HEK293 (cell line): ENCODE results near the gene TST.

ENCODE experiments used
- CTCF ChIA-PET: fragments of 350-600 bp; formaldehyde crosslinking; extraction: SDS; loops from one replicate; lab custom pipeline; 2021; ENCODE audit warnings: antibody characterized with exemption; lab: Yijun Ruan, JAX
- POLR2A ChIA-PET: fragments of 300-600 bp; formaldehyde crosslinking; extraction: SDS; loops from one replicate; lab custom pipeline; 2020; ENCODE audit warnings: antibody characterized with exemption, inconsistent platforms; lab: Yijun Ruan, JAX
- H3K27ac ChIP-seq: fragments of 200-500 bp; sonication (Bioruptor generic); 2 replicates; pipeline ENCODE4 v1.5.1; 2014; ENCODE audit warnings: low read depth, low read length, control low read depth, inconsistent platforms; ENCODE audit errors: extremely low read depth
- H3K36me3 ChIP-seq, 2 experiments: fragments of 200-500 bp in 1 of 2; sonication (Bioruptor generic) in 1 of 2; 1 replicate in 1 of 2; 2 replicates in 1 of 2; pipeline ENCODE4 v1.5.1; 2014 to 2017; ENCODE audit warnings: inconsistent platforms in 2 of 2, low read length in 2 of 2; ENCODE audit not compliant: control insufficient read depth in 2 of 2, insufficient read depth in 1 of 2
- H3K4me1 ChIP-seq: fragments of 200-500 bp; sonication (Bioruptor generic); 2 replicates; pipeline ENCODE4 v1.5.1; 2014; ENCODE audit warnings: mild to moderate bottlenecking, low read length, inconsistent platforms; ENCODE audit not compliant: control insufficient read depth, insufficient read depth
- H3K4me3 ChIP-seq: 2 replicates; pipeline ENCODE4 v1.5.1; 2011; ENCODE audit warnings: low read depth, mild to moderate bottlenecking, control low read depth, low read length, moderate library complexity
- H3K9me3 ChIP-seq: fragments of 200-500 bp; sonication (Bioruptor generic); 2 replicates; pipeline ENCODE4 v1.5.1; 2014; ENCODE audit warnings: low read depth, low read length, inconsistent platforms; ENCODE audit not compliant: control insufficient read depth, insufficient read depth
- FEZF1 ChIP-seq: fragments of 450-650 bp; formaldehyde crosslinking; IDR thresholded peaks from 2 replicates; pipeline ENCODE4 v1.5.1; 2016; ENCODE audit warnings: missing biosample characterization, missing genetic modification characterization
- SCRT1 ChIP-seq: fragments of 450-650 bp; formaldehyde crosslinking; IDR thresholded peaks from 2 replicates; pipeline ENCODE4 v1.5.1; 2016; ENCODE audit warnings: missing biosample characterization, missing genetic modification characterization, borderline replicate concordance
- ZFP41 ChIP-seq: fragments of 450-650 bp; formaldehyde crosslinking; IDR thresholded peaks from 2 replicates; pipeline ENCODE4 v1.5.1; 2016; ENCODE audit warnings: missing biosample characterization, missing genetic modification characterization, borderline replicate concordance
- ZFP69B ChIP-seq: fragments of 450-650 bp; formaldehyde crosslinking; IDR thresholded peaks from 2 replicates; pipeline ENCODE4 v1.5.1; 2016; ENCODE audit warnings: missing biosample characterization, missing genetic modification characterization
- ZNF114 ChIP-seq: fragments of 450-650 bp; formaldehyde crosslinking; IDR thresholded peaks from 2 replicates; pipeline ENCODE4 v1.5.0; 2017; ENCODE audit warnings: missing biosample characterization, missing genetic modification characterization
- ZNF214 ChIP-seq: fragments of 450-650 bp; formaldehyde crosslinking; IDR thresholded peaks from 2 replicates; pipeline ENCODE4 v1.5.1; 2017; ENCODE audit warnings: missing biosample characterization, mild to moderate bottlenecking, missing genetic modification characterization, borderline replicate concordance
- ZNF558 ChIP-seq: fragments of 450-650 bp; formaldehyde crosslinking; IDR thresholded peaks from 2 replicates; pipeline ENCODE4 v1.5.1; 2016; ENCODE audit warnings: missing biosample characterization, missing genetic modification characterization
- ZNF610 ChIP-seq: fragments of 450-650 bp; formaldehyde crosslinking; IDR thresholded peaks from 2 replicates; pipeline ENCODE4 v1.5.1; 2016; ENCODE audit warnings: missing biosample characterization, missing genetic modification characterization, borderline replicate concordance
- ZNF677 ChIP-seq: fragments of 450-650 bp; IDR thresholded peaks from 2 replicates; pipeline ENCODE4 v1.5.0; 2018; ENCODE audit warnings: missing biosample characterization, mild to moderate bottlenecking, missing genetic modification characterization, moderate library complexity
- TF ChIP-seq, protein P1 (sequence below): fragments of 450-650 bp; formaldehyde crosslinking; IDR thresholded peaks from 2 replicates; pipeline ENCODE4 v1.5.1; 2016; ENCODE audit warnings: missing biosample characterization, missing genetic modification characterization
- TF ChIP-seq, protein P2 (sequence below): fragments of 450-650 bp; formaldehyde crosslinking; IDR thresholded peaks from 2 replicates; pipeline ENCODE4 v1.5.1; 2016; ENCODE audit warnings: missing biosample characterization, missing genetic modification characterization
- TF ChIP-seq, protein P3 (sequence below): fragments of 450-650 bp; formaldehyde crosslinking; IDR thresholded peaks from 2 replicates; pipeline ENCODE4 v1.5.1; 2016; ENCODE audit warnings: missing biosample characterization, missing genetic modification characterization
- TF ChIP-seq, protein P4 (sequence below): fragments of 450-650 bp; formaldehyde crosslinking; IDR thresholded peaks from 2 replicates; pipeline ENCODE4 v1.5.1; 2016; ENCODE audit warnings: missing biosample characterization, missing genetic modification characterization
- TF ChIP-seq, protein P5 (sequence below): fragments of 450-650 bp; formaldehyde crosslinking; IDR thresholded peaks from 2 replicates; pipeline ENCODE4 v1.5.1; 2017; ENCODE audit warnings: missing biosample characterization, missing genetic modification characterization
- TF ChIP-seq, protein P6 (sequence below): fragments of 450-650 bp; formaldehyde crosslinking; IDR thresholded peaks from 2 replicates; pipeline ENCODE4 v1.5.1; 2016; ENCODE audit warnings: missing biosample characterization, missing genetic modification characterization
- TF ChIP-seq, protein P7 (sequence below): fragments of 450-650 bp; formaldehyde crosslinking; IDR thresholded peaks from 2 replicates; pipeline ENCODE4 v1.5.1; 2016; ENCODE audit warnings: missing biosample characterization, missing genetic modification characterization, low read depth

Gene TST

DNA sequence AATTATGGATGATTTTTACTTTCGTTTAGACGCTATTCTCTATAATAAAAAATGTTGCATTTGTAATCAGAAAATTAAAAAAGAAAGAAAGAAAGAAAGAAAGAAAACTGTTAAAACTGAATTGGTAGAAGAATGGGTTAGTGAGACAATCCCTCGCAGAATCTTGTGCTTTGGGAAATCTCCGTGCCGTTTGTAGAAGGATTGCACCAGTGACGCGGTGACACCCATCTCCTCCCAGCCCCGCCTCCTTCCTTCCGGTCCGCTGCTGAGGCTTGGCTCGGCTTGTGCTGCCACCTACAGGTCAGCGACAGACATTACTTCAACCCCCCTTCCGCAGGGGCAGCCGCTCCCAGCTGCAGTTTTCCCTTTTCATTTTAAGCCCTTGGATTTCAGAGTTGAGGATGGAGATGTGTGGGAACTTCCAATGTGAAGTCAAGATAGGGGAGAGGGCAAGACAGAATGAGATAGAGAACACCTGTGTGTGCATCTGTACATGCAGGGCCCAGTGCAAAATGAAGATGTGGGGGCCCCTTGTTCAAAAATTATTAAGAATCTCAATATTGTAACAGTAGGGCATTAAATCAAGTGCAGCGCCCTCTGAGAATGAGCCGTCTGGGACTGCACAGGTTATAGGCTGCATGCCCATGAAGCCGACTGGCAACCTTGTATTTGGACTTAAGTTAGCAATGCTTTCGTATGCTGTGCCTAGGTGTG is 41.1 kb downstream of the TST start (continued):
- TF ChIP-seq, protein P1, sequence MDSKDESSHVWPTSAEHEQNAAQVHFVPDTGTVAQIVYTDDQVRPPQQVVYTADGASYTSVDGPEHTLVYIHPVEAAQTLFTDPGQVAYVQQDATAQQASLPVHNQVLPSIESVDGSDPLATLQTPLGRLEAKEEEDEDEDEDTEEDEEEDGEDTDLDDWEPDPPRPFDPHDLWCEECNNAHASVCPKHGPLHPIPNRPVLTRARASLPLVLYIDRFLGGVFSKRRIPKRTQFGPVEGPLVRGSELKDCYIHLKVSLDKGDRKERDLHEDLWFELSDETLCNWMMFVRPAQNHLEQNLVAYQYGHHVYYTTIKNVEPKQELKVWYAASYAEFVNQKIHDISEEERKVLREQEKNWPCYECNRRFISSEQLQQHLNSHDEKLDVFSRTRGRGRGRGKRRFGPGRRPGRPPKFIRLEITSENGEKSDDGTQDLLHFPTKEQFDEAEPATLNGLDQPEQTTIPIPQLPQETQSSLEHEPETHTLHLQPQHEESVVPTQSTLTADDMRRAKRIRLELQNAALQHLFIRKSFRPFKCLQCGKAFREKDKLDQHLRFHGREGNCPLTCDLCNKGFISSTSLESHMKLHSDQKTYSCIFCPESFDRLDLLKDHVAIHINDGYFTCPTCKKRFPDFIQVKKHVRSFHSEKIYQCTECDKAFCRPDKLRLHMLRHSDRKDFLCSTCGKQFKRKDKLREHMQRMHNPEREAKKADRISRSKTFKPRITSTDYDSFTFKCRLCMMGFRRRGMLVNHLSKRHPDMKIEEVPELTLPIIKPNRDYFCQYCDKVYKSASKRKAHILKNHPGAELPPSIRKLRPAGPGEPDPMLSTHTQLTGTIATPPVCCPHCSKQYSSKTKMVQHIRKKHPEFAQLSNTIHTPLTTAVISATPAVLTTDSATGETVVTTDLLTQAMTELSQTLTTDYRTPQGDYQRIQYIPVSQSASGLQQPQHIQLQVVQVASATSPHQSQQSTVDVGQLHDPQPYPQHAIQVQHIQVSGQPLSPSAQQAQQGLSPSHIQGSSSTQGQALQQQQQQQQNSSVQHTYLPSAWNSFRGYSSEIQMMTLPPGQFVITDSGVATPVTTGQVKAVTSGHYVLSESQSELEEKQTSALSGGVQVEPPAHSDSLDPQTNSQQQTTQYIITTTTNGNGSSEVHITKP (tag by site-specific recombination) = peak; percentile 27
- TF ChIP-seq ZNF610 (tag by site-specific recombination) (peak; percentile 98; the same call in 1 of the 2 replicates), ZFP41 (tag by site-specific recombination) (no peak), ZFP69B (tag by site-specific recombination) (peak; percentile 53; the same call in 1 of the 2 replicates)
- TF ChIP-seq, protein P2, sequence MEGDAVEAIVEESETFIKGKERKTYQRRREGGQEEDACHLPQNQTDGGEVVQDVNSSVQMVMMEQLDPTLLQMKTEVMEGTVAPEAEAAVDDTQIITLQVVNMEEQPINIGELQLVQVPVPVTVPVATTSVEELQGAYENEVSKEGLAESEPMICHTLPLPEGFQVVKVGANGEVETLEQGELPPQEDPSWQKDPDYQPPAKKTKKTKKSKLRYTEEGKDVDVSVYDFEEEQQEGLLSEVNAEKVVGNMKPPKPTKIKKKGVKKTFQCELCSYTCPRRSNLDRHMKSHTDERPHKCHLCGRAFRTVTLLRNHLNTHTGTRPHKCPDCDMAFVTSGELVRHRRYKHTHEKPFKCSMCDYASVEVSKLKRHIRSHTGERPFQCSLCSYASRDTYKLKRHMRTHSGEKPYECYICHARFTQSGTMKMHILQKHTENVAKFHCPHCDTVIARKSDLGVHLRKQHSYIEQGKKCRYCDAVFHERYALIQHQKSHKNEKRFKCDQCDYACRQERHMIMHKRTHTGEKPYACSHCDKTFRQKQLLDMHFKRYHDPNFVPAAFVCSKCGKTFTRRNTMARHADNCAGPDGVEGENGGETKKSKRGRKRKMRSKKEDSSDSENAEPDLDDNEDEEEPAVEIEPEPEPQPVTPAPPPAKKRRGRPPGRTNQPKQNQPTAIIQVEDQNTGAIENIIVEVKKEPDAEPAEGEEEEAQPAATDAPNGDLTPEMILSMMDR (tag by site-specific recombination) = peak; percentile 91

DNA sequence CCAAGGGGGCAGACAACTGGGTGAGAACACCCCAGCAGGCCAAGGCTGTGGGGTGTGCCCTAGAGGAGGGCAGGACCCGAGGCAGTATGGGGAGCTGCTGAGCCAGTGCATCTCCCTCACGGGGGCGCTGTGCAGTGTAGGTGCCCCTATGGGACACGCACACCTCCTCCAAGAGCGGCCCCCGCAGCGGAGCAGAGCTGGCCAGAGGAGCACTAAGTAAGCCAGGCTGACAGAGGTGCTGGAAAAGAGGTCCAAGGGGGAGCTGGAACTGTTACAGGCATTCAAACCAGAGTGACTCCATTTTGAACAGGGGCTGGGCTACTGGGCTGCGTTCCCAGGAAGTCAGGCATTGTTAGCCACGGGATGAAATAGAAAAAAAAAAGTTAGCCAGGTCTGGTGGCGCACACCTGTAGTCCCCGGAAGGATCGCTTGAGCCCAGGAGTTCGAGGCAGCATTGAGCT is 41.8 kb downstream of the TST start:
- H3K9me3 ChIP-seq = no peaks in the 10 kb centered on the region
- no peaks in the 10 kb centered on the region for H3K4me1 ChIP-seq
- POLR2A ChIA-PET = interaction anchor here (0.6 kb wide), 1 partner anchor 41 kb away, joined by 3 read pairs; no protein-coding TSS in a partner anchor
- H3K4me3 ChIP-seq = peak overlapping the region; percentile 20
- no peak overlapping the region for H3K27ac ChIP-seq
- no peaks in the 10 kb centered on the region for H3K36me3 ChIP-seq
- CTCF ChIA-PET = interaction anchor here (0.6 to 10.3 kb wide), 50 partner anchors 8 to 1837 kb away, joined by 3 to 104 read pairs (median 4); partner anchors contain the start of gene KCTD17
- TF ChIP-seq, protein P3, sequence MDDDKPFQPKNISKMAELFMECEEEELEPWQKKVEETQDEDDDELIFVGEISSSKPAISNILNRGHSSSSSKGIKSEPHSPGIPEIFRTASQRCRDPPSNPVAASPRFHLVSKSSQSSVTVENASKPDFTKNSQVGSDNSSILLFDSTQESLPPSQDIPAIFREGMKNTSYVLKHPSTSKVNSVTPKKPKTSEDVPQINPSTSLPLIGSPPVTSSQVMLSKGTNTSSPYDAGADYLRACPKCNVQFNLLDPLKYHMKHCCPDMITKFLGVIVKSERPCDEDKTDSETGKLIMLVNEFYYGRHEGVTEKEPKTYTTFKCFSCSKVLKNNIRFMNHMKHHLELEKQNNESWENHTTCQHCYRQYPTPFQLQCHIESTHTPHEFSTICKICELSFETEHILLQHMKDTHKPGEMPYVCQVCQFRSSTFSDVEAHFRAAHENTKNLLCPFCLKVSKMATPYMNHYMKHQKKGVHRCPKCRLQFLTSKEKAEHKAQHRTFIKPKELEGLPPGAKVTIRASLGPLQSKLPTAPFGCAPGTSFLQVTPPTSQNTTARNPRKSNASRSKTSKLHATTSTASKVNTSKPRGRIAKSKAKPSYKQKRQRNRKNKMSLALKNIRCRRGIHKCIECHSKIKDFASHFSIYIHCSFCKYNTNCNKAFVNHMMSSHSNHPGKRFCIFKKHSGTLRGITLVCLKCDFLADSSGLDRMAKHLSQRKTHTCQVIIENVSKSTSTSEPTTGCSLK (tag by site-specific recombination) = no peak
- TF ChIP-seq ZNF677 (tag by site-specific recombination) (no peak), ZNF558 (tag by site-specific recombination) (no peak), ZNF214 (tag by site-specific recombination) (no peak), FEZF1 (tag by site-specific recombination) (no peak), SCRT1 (tag by site-specific recombination) (peak; percentile 60; the same call in 1 of the 2 replicates), ZNF114 (tag by site-specific recombination) (no peak)
- TF ChIP-seq, protein P4, sequence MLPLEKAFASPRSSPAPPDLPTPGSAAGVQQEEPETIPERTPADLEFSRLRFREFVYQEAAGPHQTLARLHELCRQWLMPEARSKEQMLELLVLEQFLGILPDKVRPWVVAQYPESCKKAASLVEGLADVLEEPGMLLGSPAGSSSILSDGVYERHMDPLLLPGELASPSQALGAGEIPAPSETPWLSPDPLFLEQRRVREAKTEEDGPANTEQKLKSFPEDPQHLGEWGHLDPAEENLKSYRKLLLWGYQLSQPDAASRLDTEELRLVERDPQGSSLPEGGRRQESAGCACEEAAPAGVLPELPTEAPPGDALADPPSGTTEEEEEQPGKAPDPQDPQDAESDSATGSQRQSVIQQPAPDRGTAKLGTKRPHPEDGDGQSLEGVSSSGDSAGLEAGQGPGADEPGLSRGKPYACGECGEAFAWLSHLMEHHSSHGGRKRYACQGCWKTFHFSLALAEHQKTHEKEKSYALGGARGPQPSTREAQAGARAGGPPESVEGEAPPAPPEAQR (tag by site-specific recombination) = no peak
- TF ChIP-seq, protein P5, sequence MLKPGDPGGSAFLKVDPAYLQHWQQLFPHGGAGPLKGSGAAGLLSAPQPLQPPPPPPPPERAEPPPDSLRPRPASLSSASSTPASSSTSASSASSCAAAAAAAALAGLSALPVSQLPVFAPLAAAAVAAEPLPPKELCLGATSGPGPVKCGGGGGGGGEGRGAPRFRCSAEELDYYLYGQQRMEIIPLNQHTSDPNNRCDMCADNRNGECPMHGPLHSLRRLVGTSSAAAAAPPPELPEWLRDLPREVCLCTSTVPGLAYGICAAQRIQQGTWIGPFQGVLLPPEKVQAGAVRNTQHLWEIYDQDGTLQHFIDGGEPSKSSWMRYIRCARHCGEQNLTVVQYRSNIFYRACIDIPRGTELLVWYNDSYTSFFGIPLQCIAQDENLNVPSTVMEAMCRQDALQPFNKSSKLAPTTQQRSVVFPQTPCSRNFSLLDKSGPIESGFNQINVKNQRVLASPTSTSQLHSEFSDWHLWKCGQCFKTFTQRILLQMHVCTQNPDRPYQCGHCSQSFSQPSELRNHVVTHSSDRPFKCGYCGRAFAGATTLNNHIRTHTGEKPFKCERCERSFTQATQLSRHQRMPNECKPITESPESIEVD (tag by site-specific recombination) = no peak
- TF ChIP-seq, protein P6, sequence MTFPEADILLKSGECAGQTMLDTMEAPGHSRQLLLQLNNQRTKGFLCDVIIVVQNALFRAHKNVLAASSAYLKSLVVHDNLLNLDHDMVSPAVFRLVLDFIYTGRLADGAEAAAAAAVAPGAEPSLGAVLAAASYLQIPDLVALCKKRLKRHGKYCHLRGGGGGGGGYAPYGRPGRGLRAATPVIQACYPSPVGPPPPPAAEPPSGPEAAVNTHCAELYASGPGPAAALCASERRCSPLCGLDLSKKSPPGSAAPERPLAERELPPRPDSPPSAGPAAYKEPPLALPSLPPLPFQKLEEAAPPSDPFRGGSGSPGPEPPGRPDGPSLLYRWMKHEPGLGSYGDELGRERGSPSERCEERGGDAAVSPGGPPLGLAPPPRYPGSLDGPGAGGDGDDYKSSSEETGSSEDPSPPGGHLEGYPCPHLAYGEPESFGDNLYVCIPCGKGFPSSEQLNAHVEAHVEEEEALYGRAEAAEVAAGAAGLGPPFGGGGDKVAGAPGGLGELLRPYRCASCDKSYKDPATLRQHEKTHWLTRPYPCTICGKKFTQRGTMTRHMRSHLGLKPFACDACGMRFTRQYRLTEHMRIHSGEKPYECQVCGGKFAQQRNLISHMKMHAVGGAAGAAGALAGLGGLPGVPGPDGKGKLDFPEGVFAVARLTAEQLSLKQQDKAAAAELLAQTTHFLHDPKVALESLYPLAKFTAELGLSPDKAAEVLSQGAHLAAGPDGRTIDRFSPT (tag by site-specific recombination) = peak; percentile 39; the same call in 1 of the 2 replicates
- TF ChIP-seq, protein P7, sequence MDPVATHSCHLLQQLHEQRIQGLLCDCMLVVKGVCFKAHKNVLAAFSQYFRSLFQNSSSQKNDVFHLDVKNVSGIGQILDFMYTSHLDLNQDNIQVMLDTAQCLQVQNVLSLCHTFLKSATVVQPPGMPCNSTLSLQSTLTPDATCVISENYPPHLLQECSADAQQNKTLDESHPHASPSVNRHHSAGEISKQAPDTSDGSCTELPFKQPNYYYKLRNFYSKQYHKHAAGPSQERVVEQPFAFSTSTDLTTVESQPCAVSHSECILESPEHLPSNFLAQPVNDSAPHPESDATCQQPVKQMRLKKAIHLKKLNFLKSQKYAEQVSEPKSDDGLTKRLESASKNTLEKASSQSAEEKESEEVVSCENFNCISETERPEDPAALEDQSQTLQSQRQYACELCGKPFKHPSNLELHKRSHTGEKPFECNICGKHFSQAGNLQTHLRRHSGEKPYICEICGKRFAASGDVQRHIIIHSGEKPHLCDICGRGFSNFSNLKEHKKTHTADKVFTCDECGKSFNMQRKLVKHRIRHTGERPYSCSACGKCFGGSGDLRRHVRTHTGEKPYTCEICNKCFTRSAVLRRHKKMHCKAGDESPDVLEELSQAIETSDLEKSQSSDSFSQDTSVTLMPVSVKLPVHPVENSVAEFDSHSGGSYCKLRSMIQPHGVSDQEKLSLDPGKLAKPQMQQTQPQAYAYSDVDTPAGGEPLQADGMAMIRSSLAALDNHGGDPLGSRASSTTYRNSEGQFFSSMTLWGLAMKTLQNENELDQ (tag by site-specific recombination) = no peak
